ENCODE results near the gene NARF. TPM values are rescaled to one million over a fixed set of nuclear protein-coding genes. Genes with fewer than 3 reads are reported as not detected.

The NARF gene
- polyA plus RNA-seq, 1 of the 3 experiments (the other 2 are of a cell fraction) = 128 TPM

GRCh38 chr17:82410014-82410716, 48.4 kb upstream of the NARF start:
- H3K36me3 ChIP-seq (replicated peaks in 1 of 2; ENCODE audit: control insufficient read depth in 1 of 2, insufficient read depth in 2 of 2, low read length in 1 of 2) = peaks cover 0 to 1% of the 10 kb centered on the region in 2 experiments
- H2AFZ ChIP-seq (ENCODE audit: low read depth) = no peak overlapping the region
- H3F3A ChIP-seq (replicated peaks; ENCODE audit: insufficient read depth) = peaks cover 10% of the 10 kb centered on the region
- H3K4me2 ChIP-seq = no peak overlapping the region
- H3K9ac ChIP-seq = no peak overlapping the region
- no peaks in the 10 kb centered on the region for H3K9me3 ChIP-seq
- POLR2A ChIA-PET = interaction anchor here (0.6 kb wide), 1 partner anchor 12 kb away, joined by 3 read pairs; no protein-coding TSS in a partner anchor
- peaks cover 0 to 10% of the 10 kb centered on the region in 2 experiments; a peak in 1 of 4 replicates for H3K4me1 ChIP-seq (ENCODE audit: control insufficient read depth in 1 of 2, insufficient read depth in 2 of 2, low read depth in 1 of 2, low read length in 1 of 2)
- WGBS (ENCODE audit: low lambda C conversion rate) = 91% methylated on average over 11 of the region's 14 CpGs
- H3K9me2 ChIP-seq = no peaks in the 10 kb centered on the region
- no peak overlapping the region for H3K27ac ChIP-seq (ENCODE audit: low read depth in 2 of 2, low read length in 1 of 2)
- H3K4me3 ChIP-seq (ENCODE audit: low read depth in 2 of 2, low read length in 1 of 2) = no peak overlapping the region
- H3K79me2 ChIP-seq (ENCODE audit: insufficient read depth) = peaks cover 8% of the 10 kb centered on the region; the same call in 1 of the 2 replicates
- no peak for DNase-seq
- TF ChIP-seq, protein P1, sequence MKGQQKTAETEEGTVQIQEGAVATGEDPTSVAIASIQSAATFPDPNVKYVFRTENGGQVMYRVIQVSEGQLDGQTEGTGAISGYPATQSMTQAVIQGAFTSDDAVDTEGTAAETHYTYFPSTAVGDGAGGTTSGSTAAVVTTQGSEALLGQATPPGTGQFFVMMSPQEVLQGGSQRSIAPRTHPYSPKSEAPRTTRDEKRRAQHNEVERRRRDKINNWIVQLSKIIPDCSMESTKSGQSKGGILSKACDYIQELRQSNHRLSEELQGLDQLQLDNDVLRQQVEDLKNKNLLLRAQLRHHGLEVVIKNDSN (IDR thresholded peaks at IDR 0.05; ENCODE audit: borderline replicate concordance, low read depth) = no peak
- TF ChIP-seq RXRA (IDR thresholded peaks at IDR 0.05; ENCODE audit: borderline replicate concordance, low read depth) = no peak
- TF ChIP-seq, protein P2, sequence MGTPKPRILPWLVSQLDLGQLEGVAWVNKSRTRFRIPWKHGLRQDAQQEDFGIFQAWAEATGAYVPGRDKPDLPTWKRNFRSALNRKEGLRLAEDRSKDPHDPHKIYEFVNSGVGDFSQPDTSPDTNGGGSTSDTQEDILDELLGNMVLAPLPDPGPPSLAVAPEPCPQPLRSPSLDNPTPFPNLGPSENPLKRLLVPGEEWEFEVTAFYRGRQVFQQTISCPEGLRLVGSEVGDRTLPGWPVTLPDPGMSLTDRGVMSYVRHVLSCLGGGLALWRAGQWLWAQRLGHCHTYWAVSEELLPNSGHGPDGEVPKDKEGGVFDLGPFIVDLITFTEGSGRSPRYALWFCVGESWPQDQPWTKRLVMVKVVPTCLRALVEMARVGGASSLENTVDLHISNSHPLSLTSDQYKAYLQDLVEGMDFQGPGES (IDR thresholded peaks at IDR 0.05; ENCODE audit: low read depth, low read length) = no peak
- TF ChIP-seq TAF1 (IDR thresholded peaks at IDR 0.05; ENCODE audit: borderline replicate concordance, low read depth, low read length) = no peak
- TF ChIP-seq MAX (IDR thresholded peaks at IDR 0.05; ENCODE audit: low read depth) = no peak
- TF ChIP-seq GATA2 (CRISPR knock-in tag; IDR thresholded peaks at IDR 0.05) = no peak
- no peak for TF ChIP-seq EZH2phosphoT487 (IDR thresholded peaks at IDR 0.05; ENCODE audit: borderline replicate concordance, low read depth)
- no peak for TF ChIP-seq GABPA (IDR thresholded peaks at IDR 0.05; ENCODE audit: low read depth)
- TF ChIP-seq EP300 (IDR thresholded peaks at IDR 0.05; ENCODE audit: borderline replicate concordance in 1 of 2, low read depth in 1 of 2, low read length in 1 of 2) = no peak
- H3K27me3 ChIP-seq (ENCODE audit: insufficient read depth) = no peaks in the 10 kb centered on the region
- CTCF ChIA-PET = interaction anchor here (0.9 to 11.3 kb wide), 10 partner anchors 10 to 110 kb away, joined by 3 to 76 read pairs (median 5); partner anchors contain the start of gene TEX19
- H4K20me1 ChIP-seq (ENCODE audit: insufficient read depth) = peaks cover 33% of the 10 kb centered on the region

DNA sequence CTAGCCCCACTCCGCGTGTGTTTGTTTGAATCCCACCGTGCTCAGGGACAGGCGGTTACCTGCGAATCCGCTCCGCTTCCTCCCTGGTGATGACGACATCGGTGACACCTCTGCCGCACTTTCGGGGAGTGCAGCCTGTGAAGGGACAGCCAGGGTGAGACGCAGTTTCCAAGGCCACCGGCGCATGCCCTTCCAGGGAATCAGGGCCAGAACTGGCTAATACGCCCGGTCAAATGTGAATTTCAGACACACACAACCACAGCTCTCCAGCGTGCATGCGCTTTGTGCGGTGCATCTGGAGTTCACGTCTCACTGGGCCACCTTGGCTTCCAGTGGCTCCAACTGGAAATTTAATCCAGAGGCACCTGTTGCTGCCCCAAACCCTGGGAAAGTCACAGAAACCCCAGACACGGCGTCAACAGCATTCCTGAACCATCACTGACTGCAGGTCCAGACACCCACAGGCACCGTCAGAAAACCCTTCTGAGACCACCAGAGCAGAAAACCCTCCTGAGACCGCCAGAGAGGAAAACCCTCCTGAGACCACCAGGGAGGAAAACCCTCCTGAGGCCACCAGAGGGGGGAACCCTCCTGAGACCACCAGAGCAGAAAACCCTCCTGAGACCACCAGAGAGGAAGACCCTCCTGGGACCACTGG, 47.0 kb upstream of the NARF start:
- Histone ChIP-seq H4K20me1 (ENCODE audit: insufficient read depth) (peaks cover 45% of the 10 kb centered on the region), H3K9me2 (no peaks in the 10 kb centered on the region), H3K27ac (ENCODE audit: low read depth in 2 of 2, low read length in 1 of 2) (no peak overlapping the region), H3K79me2 (ENCODE audit: insufficient read depth) (peaks cover 8% of the 10 kb centered on the region), H3K9ac (no peak overlapping the region), H3K4me1 (ENCODE audit: control insufficient read depth in 1 of 2, insufficient read depth in 2 of 2, low read depth in 1 of 2, low read length in 1 of 2) (peaks cover 0 to 10% of the 10 kb centered on the region in 2 experiments; a peak in 1 of 4 replicates), H3K4me2 (no peak overlapping the region), H3F3A (replicated peaks; ENCODE audit: insufficient read depth) (peaks cover 10% of the 10 kb centered on the region), H2AFZ (ENCODE audit: low read depth) (no peak overlapping the region), H3K27me3 (ENCODE audit: insufficient read depth) (no peaks in the 10 kb centered on the region), H3K9me3 (no peaks in the 10 kb centered on the region), H3K36me3 (replicated peaks in 1 of 2; ENCODE audit: control insufficient read depth in 1 of 2, insufficient read depth in 2 of 2, low read length in 1 of 2) (peaks cover 0 to 3% of the 10 kb centered on the region in 2 experiments), H3K4me3 (ENCODE audit: low read depth in 2 of 2, low read length in 1 of 2) (no peak overlapping the region)
- WGBS (ENCODE audit: low lambda C conversion rate) = 98% methylated on average over 23 of the region's 24 CpGs
- POLR2A ChIA-PET = no interaction called here
- CTCF ChIA-PET = interaction anchor here (0.6 to 11.3 kb wide), 7 partner anchors 10 to 774 kb away, joined by 3 to 76 read pairs (median 3); partner anchors contain the start of gene TEX19
- DNase-seq = no peak
- TF ChIP-seq FOSL2 (IDR thresholded peaks at IDR 0.05; ENCODE audit: borderline replicate concordance, low read depth) (no peak), NFIC (IDR thresholded peaks at IDR 0.05; ENCODE audit: borderline replicate concordance) (no peak), TAF1 (IDR thresholded peaks at IDR 0.05; ENCODE audit: borderline replicate concordance, low read depth, low read length) (no peak), EZH2phosphoT487 (IDR thresholded peaks at IDR 0.05; ENCODE audit: borderline replicate concordance, low read depth) (no peak), SMC3 (IDR thresholded peaks at IDR 0.05; ENCODE audit: low read depth, low read length) (no peak), MAX (IDR thresholded peaks at IDR 0.05; ENCODE audit: low read depth) (no peak), CHD2 (IDR thresholded peaks at IDR 0.05; ENCODE audit: low read length, partially characterized antibody) (no peak), NRF1 (IDR thresholded peaks at IDR 0.05; ENCODE audit: low read depth, low read length) (no peak)
- TF ChIP-seq, protein P3, sequence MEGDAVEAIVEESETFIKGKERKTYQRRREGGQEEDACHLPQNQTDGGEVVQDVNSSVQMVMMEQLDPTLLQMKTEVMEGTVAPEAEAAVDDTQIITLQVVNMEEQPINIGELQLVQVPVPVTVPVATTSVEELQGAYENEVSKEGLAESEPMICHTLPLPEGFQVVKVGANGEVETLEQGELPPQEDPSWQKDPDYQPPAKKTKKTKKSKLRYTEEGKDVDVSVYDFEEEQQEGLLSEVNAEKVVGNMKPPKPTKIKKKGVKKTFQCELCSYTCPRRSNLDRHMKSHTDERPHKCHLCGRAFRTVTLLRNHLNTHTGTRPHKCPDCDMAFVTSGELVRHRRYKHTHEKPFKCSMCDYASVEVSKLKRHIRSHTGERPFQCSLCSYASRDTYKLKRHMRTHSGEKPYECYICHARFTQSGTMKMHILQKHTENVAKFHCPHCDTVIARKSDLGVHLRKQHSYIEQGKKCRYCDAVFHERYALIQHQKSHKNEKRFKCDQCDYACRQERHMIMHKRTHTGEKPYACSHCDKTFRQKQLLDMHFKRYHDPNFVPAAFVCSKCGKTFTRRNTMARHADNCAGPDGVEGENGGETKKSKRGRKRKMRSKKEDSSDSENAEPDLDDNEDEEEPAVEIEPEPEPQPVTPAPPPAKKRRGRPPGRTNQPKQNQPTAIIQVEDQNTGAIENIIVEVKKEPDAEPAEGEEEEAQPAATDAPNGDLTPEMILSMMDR (IDR thresholded peaks at IDR 0.05) = no peak
- TF ChIP-seq, protein P4, sequence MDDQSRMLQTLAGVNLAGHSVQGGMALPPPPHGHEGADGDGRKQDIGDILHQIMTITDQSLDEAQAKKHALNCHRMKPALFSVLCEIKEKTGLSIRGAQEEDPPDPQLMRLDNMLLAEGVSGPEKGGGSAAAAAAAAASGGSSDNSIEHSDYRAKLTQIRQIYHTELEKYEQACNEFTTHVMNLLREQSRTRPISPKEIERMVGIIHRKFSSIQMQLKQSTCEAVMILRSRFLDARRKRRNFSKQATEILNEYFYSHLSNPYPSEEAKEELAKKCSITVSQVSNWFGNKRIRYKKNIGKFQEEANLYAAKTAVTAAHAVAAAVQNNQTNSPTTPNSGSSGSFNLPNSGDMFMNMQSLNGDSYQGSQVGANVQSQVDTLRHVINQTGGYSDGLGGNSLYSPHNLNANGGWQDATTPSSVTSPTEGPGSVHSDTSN (IDR thresholded peaks at IDR 0.05) = no peak
- TF ChIP-seq, protein P2 (IDR thresholded peaks at IDR 0.05; ENCODE audit: low read depth, low read length) = no peak
